Measurements from ENCODE around the gene IPCEF1. TPM values are rescaled to one million over a fixed set of nuclear protein-coding genes. Genes with fewer than 3 reads are reported as not detected.

The IPCEF1 gene
- polyA plus RNA-seq, 2 of the 4 experiments (the other 2 are of a cell fraction) = 0.01 TPM; not detected in 1

- Histone ChIP-seq H3K4me1 (no peaks in the 10 kb centered on the region), H3K4me3 (no peak overlapping the region), H3K9me3 (no peaks in the 10 kb centered on the region), H3K27ac (no peak overlapping the region), H3K4me2 (no peak overlapping the region)
- DNase-seq (ENCODE audit: low read depth in 1 of 2, low spot score in 1 of 2) (no peak), FAIRE-seq (no peak), ATAC-seq (no peak)
- ChIA-PET CTCF (interaction anchor here (1.3 kb wide), 1 partner anchor 28 kb away, joined by 3 read pairs; no protein-coding TSS in a partner anchor), POLR2A (no interaction called here)
- TF ChIP-seq CHD4 (IDR thresholded peaks at IDR 0.05; ENCODE audit: borderline replicate concordance) (no peak), FOXS1 (CRISPR knock-in tag; IDR thresholded peaks at IDR 0.05) (no peak), HES2 (IDR thresholded peaks at IDR 0.05) (no peak), HDAC2 (IDR thresholded peaks at IDR 0.05) (no peak), ZNF302 (CRISPR knock-in tag; IDR thresholded peaks at IDR 0.05) (no peak), GATA3 (IDR thresholded peaks at IDR 0.05; ENCODE audit: borderline replicate concordance) (no peak), HOXB13 (CRISPR knock-in tag; IDR thresholded peaks at IDR 0.05; ENCODE audit: low read depth) (no peak), ESRRA (IDR thresholded peaks at IDR 0.05; ENCODE audit: borderline replicate concordance, low read length) (no peak)
- WGBS (ENCODE audit: missing lambda C conversion rate) = 76% methylated on average over 10 of the region's 10 CpGs
Observed at GRCh38 chr6:154301839-154302752, 54.5 kb downstream of the IPCEF1 start.

- DNase-seq (ENCODE audit: low read depth in 1 of 2, low spot score in 1 of 2) = no peak
- ATAC-seq = no peak
- no peak for FAIRE-seq
- Histone ChIP-seq H3K4me3 (no peak overlapping the region), H3K4me1 (no peaks in the 10 kb centered on the region), H3K27ac (no peak overlapping the region), H3K9me3 (no peaks in the 10 kb centered on the region), H3K4me2 (no peak overlapping the region)
- 65% methylated on average over 7 of the region's 7 CpGs for WGBS (ENCODE audit: missing lambda C conversion rate)
- ChIA-PET POLR2A (no interaction called here), CTCF (no interaction called here)
- TF ChIP-seq RARB (CRISPR knock-in tag; IDR thresholded peaks at IDR 0.05) = no peak
- TF ChIP-seq EP300 (IDR thresholded peaks at IDR 0.05) = no peak
- TF ChIP-seq REST (IDR thresholded peaks at IDR 0.05) = no peak
- no peak for TF ChIP-seq CBX8 (IDR thresholded peaks at IDR 0.05)
- no peak for TF ChIP-seq ATOH8 (CRISPR knock-in tag; IDR thresholded peaks at IDR 0.05; ENCODE audit: low read depth)
- TF ChIP-seq, protein P1, sequence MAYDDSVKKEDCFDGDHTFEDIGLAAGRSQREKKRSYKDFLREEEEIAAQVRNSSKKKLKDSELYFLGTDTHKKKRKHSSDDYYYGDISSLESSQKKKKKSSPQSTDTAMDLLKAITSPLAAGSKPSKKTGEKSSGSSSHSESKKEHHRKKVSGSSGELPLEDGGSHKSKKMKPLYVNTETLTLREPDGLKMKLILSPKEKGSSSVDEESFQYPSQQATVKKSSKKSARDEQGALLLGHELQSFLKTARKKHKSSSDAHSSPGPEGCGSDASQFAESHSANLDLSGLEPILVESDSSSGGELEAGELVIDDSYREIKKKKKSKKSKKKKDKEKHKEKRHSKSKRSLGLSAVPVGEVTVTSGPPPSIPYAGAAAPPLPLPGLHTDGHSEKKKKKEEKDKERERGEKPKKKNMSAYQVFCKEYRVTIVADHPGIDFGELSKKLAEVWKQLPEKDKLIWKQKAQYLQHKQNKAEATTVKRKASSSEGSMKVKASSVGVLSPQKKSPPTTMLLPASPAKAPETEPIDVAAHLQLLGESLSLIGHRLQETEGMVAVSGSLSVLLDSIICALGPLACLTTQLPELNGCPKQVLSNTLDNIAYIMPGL (CRISPR knock-in tag; IDR thresholded peaks at IDR 0.05; ENCODE audit: borderline replicate concordance) = no peak
- TF ChIP-seq JUN (IDR thresholded peaks at IDR 0.05) = no peak
- TF ChIP-seq RFX5 (IDR thresholded peaks at IDR 0.05) = no peak
- TF ChIP-seq HOXB13 (CRISPR knock-in tag; IDR thresholded peaks at IDR 0.05; ENCODE audit: low read depth) = no peak
- TF ChIP-seq RCOR1 (IDR thresholded peaks at IDR 0.05; ENCODE audit: low read depth, low read length) = no peak
- TF ChIP-seq CHD2 (IDR thresholded peaks at IDR 0.05; ENCODE audit: low read length, partially characterized antibody) = no peak
- TF ChIP-seq TFCP2L1 (CRISPR knock-in tag; IDR thresholded peaks at IDR 0.05) = no peak
Observed at GRCh38 chr6:154301086-154301625, 55.4 kb downstream of the IPCEF1 start.
